Measurements from ENCODE around the gene KLHL25. TPM values are rescaled to one million over a fixed set of nuclear protein-coding genes. Genes with fewer than 3 reads are reported as not detected.

Gene KLHL25
- total RNA-seq, 1 donor from 2014 or later: 4.0 TPM

- intact Hi-C loops (cut with micrococcal nuclease): no loop called here
- peaks cover 91% of the 10 kb centered on the region for H3K4me1 ChIP-seq
- peak overlapping the region; percentile 48 for H3K4me3 ChIP-seq
- H3K27me3 ChIP-seq (ENCODE audit: low read depth): no peaks in the 10 kb centered on the region
- no peaks in the 10 kb centered on the region for H3K9me3 ChIP-seq (replicated peaks)
- H3K27ac ChIP-seq (replicated peaks): peak overlapping the region; percentile 88
- no peak for DNase-seq
- TF ChIP-seq CTCF (IDR thresholded peaks at IDR 0.05; ENCODE audit: borderline replicate concordance): no peak
- peaks cover 95% of the 10 kb centered on the region for H3K36me3 ChIP-seq
These were observed 72.2 kb downstream of the KLHL25 start for GRCh38 chr15:85722374-85723152.

- Histone ChIP-seq H3K27me3 (ENCODE audit: low read depth) (no peaks in the 10 kb centered on the region), H3K4me1 (peaks cover 91% of the 10 kb centered on the region), H3K9me3 (replicated peaks) (no peaks in the 10 kb centered on the region), H3K27ac (replicated peaks) (peak overlapping the region; percentile 88), H3K4me3 (no peak overlapping the region), H3K36me3 (peaks cover 100% of the 10 kb centered on the region)
- intact Hi-C loops (cut with micrococcal nuclease): no loop called here
- TF ChIP-seq CTCF (IDR thresholded peaks at IDR 0.05; ENCODE audit: borderline replicate concordance): no peak
- no peak for DNase-seq
These were observed 75.7 kb downstream of the KLHL25 start for GRCh38 chr15:85718981-85719380.

GRCh38 chr15:85718271-85718971, 76.3 kb downstream of the KLHL25 start:
- Histone ChIP-seq H3K27me3 (ENCODE audit: low read depth) (no peaks in the 10 kb centered on the region), H3K9me3 (replicated peaks) (no peaks in the 10 kb centered on the region), H3K27ac (replicated peaks) (peak overlapping the region; percentile 88), H3K4me3 (no peak overlapping the region), H3K36me3 (peaks cover 100% of the 10 kb centered on the region), H3K4me1 (peaks cover 90% of the 10 kb centered on the region)
- no peak for DNase-seq
- intact Hi-C loops (cut with micrococcal nuclease): no loop called here
- TF ChIP-seq CTCF (IDR thresholded peaks at IDR 0.05; ENCODE audit: borderline replicate concordance): no peak

GRCh38 chr15:85717212-85717611, 77.5 kb downstream of the KLHL25 start:
- peaks cover 99% of the 10 kb centered on the region for H3K36me3 ChIP-seq
- H3K4me3 ChIP-seq: no peak overlapping the region
- intact Hi-C loops (cut with micrococcal nuclease): no loop called here
- TF ChIP-seq CTCF (IDR thresholded peaks at IDR 0.05; ENCODE audit: borderline replicate concordance): no peak
- H3K27me3 ChIP-seq (ENCODE audit: low read depth): no peaks in the 10 kb centered on the region
- H3K27ac ChIP-seq (replicated peaks): peak overlapping the region; percentile 88
- no peak for DNase-seq
- no peaks in the 10 kb centered on the region for H3K9me3 ChIP-seq (replicated peaks)
- H3K4me1 ChIP-seq: peaks cover 83% of the 10 kb centered on the region

DNA sequence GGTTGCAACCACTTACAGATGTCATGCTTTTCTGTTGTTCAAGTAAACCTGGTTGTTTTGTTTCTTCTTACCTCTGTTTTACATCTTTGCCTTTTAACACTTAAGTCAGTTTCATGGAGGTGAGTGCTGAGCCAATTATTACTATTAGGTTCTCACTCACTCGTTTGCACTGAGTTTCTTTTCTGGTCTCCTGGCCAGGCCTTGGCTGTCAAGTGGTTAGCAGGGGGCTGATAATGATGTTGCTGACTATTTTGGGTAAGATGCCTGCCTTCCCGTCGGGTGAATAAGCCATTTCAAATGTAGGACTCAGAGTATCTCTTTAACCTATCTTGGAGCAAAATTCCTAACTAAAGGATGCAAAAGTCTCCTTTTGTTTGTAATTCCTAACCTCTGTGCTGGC, 78.5 kb downstream of the KLHL25 start:
- Histone ChIP-seq H3K4me3 (no peak overlapping the region), H3K27me3 (ENCODE audit: low read depth) (no peaks in the 10 kb centered on the region), H3K9me3 (replicated peaks) (no peaks in the 10 kb centered on the region), H3K36me3 (peaks cover 99% of the 10 kb centered on the region), H3K27ac (replicated peaks) (peak overlapping the region; percentile 88), H3K4me1 (peaks cover 77% of the 10 kb centered on the region)
- intact Hi-C loops (cut with micrococcal nuclease): no loop called here
- DNase-seq: no peak
- TF ChIP-seq CTCF (IDR thresholded peaks at IDR 0.05; ENCODE audit: borderline replicate concordance): no peak

Data from left ventricle myocardium inferior (tissue), 1 donor.